ENCODE results near the gene SPATS2L. TPM values are rescaled to one million over a fixed set of nuclear protein-coding genes. Genes with fewer than 3 reads are reported as not detected.

Gene SPATS2L
- total and polyA plus RNA-seq, 12 donors = 23.4 to 104 (median 71.8) TPM

GRCh38 chr2:200258881-200259576, 47.5 kb upstream of the SPATS2L start:
- Histone ChIP-seq H3K4me1 (peaks cover 0 to 4% (median 0%) of the 10 kb centered on the region in 9 donors), H3K4me3 (no peak overlapping the region), H3K27ac (no peak overlapping the region), H3K9me3 (no peaks in the 10 kb centered on the region), H3K36me3 (no peaks in the 10 kb centered on the region), H3K27me3 (no peaks in the 10 kb centered on the region)
- intact Hi-C loops (cut with DNase I) = no loop called here
- no peak for DNase-seq
- no peak for ATAC-seq
- WGBS, 2 donors = 79 to 87% methylated on average over 7 of the region's 7 CpGs
- TF ChIP-seq CTCF (IDR thresholded peaks at IDR 0.05) = no peak

GRCh38 chr2:200259577-200259957, 46.9 kb upstream of the SPATS2L start:
- ATAC-seq = no peak
- DNase-seq = no peak
- Histone ChIP-seq H3K36me3 (no peaks in the 10 kb centered on the region), H3K4me1 (peaks cover 0 to 2% (median 0%) of the 10 kb centered on the region in 9 donors), H3K9me3 (no peaks in the 10 kb centered on the region), H3K27me3 (no peaks in the 10 kb centered on the region), H3K27ac (no peak overlapping the region), H3K4me3 (no peak overlapping the region)
- TF ChIP-seq CTCF (IDR thresholded peaks at IDR 0.05) = no peak
- intact Hi-C loops (cut with DNase I) = no loop called here
- WGBS, 2 donors = 88 to 91% methylated on average over 5 of the region's 5 CpGs

- no peak for ATAC-seq
- H3K36me3 ChIP-seq = no peaks in the 10 kb centered on the region
- H3K4me1 ChIP-seq = peaks cover 0 to 2% (median 0%) of the 10 kb centered on the region in 9 donors
- no peak overlapping the region for H3K4me3 ChIP-seq
- H3K27me3 ChIP-seq = no peaks in the 10 kb centered on the region
- DNase-seq = no peak
- intact Hi-C loops (cut with DNase I) = no loop called here
- WGBS, 2 donors = 100% methylated on average over 2 of the region's 2 CpGs
- no peak for TF ChIP-seq CTCF (IDR thresholded peaks at IDR 0.05)
- H3K9me3 ChIP-seq = no peaks in the 10 kb centered on the region
- no peak overlapping the region for H3K27ac ChIP-seq
Measured at GRCh38 chr2:200262047-200262446, 44.4 kb upstream of the SPATS2L start.

GRCh38 chr2:200263279-200263678, 43.2 kb upstream of the SPATS2L start:
- ATAC-seq = no peak
- intact Hi-C loops (cut with DNase I) = no loop called here

More at GRCh38 chr2:200263279-200263678, 43.2 kb upstream of the SPATS2L start:
- DNase-seq = no peak
- WGBS, 2 donors = 79 to 95% methylated on average over 1 of the region's 1 CpG
- H3K27ac ChIP-seq = no peak overlapping the region
- H3K9me3 ChIP-seq = no peaks in the 10 kb centered on the region
- no peak for TF ChIP-seq CTCF (IDR thresholded peaks at IDR 0.05)
- H3K27me3 ChIP-seq = no peaks in the 10 kb centered on the region
- peaks cover 0 to 2% (median 0%) of the 10 kb centered on the region in 9 donors for H3K4me1 ChIP-seq
- no peaks in the 10 kb centered on the region for H3K36me3 ChIP-seq
- no peak overlapping the region for H3K4me3 ChIP-seq
